ENCODE data around the gene IRX3.

DNA sequence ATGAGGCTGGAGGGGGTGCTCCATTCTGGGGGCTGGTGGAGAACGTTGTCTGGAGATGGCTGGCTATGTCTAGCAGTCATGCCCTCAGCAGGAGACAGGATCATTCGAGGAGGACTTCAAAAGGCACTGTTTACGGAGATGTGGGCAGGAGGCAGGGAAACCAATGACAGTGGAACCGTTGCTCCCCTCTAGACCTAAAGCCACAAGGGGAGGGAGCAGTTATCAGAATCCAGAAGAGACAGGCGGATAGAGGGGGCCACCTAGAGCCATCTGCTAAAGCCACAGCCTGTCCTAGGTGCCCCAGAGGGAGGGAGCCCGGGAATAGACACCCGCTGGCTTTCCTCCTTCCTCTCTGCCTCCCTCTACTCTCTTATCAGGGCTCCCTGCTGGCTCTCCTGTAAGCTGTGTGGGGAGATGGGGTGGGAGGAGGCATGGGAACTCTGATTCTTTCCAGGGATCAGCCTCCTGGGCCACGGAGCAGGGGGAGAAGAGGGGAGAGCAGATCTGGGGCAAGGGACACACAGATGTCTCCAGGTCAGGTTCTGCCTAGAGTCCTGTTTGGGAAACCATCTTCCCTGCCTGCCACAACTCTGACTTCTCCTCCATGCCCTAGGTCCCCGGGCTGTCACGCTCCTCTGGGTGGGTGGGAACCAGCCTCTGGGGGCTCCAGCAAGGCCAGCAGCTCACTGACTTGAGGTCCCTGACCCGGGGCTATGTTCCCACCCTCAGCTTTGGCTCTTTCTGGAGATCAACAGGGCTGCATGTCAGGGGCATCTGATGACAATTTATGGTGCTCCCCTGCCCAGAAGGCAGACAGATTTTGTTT, 42.3 kb downstream of the IRX3 start:
- no peak for TF ChIP-seq POLR2A (IDR thresholded peaks at IDR 0.05)
- no peak for TF ChIP-seq EP300 (IDR thresholded peaks at IDR 0.05)

All from ovary (tissue), 1 donor.